ENCODE measurements around the gene HCFC1R1.

DNA sequence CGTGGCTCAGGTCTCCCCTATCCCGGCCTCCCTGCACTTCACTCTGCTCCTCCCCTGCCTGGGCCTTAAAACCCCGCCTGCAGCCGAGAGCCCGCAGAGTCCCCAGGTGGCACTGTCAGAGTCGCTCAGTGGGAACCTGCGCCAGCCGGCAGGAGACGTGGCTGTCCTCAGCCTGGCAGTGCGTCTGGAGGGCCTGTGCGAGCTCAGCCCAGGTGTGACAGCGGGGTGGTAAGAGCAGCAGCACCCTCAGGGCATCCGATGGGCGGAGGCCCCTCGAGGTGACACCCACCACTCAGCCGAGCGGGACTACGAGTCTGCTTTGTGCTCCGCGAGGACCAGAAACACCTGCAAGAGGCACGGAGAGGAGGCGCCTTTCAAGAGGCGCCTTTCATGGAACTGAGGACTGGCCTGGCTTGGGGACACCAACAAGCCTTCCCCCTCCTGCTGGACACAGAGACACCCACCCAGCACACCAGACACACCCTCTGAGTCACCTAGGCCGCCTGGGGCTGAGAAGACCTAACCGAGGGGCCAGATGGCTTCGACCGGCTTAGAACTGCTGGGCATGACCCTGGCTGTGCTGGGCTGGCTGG lies 10.8 kb downstream of the HCFC1R1 start, which contains the start of gene CLDN9:
- TF ChIP-seq POLR2AphosphoS5 (IDR thresholded peaks at IDR 0.05; ENCODE audit: low read depth, low read length) (no peak), TAF1 (IDR thresholded peaks at IDR 0.05; ENCODE audit: low read depth, low read length) (no peak), SPI1 (IDR thresholded peaks at IDR 0.05; ENCODE audit: low read depth, low read length) (no peak), POLR2A (IDR thresholded peaks at IDR 0.05; ENCODE audit: low read depth, low read length) (no peak)

Measured in GM12891 (cell line).